Skeletal muscle cell (primary cell): ENCODE measurements around the gene BROX.

Source experiments
- DNase-seq: peaks from one replicate; pipeline ENCODE4 v3.0.0-alpha.2; 2010; ENCODE audit warnings: low read depth
- H3K4me3 ChIP-seq: 2 replicates; pipeline ENCODE4 v1.5.1; 2011; ENCODE audit warnings: low read depth, mild to moderate bottlenecking, control low read depth, low read length, moderate library complexity

BROX gene

DNA sequence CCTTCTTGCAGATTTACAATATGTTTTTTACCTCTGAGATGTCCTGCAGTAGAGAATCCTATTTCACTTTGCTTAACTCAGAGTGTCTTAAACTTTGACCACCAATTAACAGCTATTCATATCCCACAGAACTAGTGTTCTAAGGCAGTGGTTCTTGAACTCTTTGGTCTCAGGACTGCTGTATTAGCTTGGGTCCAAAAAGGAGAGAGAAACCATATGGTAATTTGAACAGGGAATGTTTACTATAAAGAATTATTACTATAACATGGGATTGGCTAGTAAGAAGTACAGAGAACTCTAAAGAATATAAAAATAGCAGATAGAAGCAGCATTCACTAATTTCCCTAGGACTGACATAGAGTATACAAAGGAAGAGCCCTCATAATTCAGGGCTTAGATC is 56.2 kb downstream of the BROX start:
- H3K4me3 ChIP-seq = no peak overlapping the region
- no peak for DNase-seq

DNA sequence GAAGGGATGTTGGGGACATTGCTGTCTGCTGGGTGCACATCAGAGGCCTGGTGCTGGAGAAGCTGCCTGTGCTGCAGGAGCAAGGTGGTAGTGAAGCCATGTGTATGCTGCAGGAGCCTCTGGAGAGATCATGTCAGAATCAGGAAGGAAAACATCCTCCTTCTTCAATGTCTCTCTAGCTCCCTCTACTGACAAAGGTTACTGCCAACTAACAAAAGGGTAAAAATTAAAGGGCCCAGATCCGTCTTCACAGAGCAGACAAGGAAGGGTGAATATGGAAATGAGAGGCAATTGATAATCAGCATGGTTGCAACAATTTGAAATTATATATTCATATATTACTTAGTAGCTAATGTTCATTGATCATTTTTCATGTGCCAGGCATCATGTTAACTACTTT is 56.8 kb downstream of the BROX start:
- H3K4me3 ChIP-seq = no peak overlapping the region
- no peak for DNase-seq

DNA sequence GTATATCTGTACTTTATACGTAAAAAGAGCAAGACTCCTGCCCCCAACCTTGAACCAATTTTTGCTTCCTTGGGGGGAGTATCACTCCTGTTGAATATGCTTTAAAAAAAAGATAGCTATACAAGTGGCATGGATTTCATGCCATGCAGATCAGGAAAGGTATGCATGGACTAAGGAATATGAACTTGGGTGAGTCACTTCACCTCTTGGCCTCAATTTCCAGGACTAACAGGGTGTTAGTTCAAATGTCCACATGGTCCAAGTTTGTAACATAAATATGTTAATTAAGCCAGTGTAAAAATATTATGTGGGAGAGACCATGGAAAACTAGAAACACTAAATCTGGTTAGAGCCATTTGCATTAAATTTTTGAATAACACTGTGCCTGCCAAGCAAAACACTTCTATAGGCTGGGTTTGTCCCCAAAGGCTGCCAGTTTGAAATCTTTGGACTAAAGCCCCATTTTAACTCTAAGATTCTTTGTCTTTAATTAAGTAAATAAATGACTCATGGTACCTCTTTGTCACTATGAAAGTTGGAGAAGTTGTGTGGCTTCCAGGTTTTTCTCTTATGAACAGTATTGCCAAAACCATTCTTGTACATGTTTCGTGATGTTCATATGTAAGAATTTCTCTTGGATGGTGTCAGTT is 57.7 kb downstream of the BROX start:
- no peak overlapping the region for H3K4me3 ChIP-seq
- no peak for DNase-seq

DNA sequence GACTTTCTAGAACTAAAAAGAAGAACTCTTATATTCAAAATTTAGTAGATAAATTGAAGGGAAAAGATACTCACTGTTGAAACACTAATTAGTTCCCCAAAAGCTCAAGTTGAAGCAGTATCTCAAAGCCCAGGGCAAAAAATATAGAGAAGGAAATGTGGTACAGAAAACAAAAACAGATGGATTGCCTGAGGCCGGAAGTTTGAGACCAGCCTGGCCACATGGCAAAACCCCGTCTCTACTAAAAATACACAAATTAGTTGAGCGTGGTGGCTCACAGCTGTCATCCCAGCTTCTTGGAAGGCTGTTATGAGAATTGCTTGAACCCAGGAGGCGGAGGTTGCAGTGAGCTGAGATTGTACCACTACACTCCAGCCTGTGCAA is 60.6 kb downstream of the BROX start:
- DNase-seq = no peak
- H3K4me3 ChIP-seq = no peak overlapping the region

DNA sequence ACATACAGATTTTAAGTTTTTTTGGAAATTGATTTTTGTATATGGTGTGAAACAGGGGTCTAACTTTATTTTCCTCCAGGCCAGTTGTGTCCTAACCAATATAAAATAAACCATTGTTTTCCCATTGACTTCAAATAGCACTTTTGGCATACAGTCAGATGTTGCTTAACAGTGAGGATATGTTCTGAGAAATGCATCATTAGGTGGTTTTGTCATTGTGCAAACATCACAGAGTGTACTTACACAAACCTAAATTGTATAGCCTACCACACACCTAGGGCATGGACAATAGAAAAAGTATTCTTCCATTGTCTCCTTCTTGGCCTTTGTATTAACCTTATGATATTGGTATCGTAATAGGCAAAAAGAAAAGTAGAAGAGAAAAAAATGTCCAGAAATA is 65.1 kb downstream of the BROX start:
- DNase-seq = peak; percentile 87
- no peak overlapping the region for H3K4me3 ChIP-seq

DNA sequence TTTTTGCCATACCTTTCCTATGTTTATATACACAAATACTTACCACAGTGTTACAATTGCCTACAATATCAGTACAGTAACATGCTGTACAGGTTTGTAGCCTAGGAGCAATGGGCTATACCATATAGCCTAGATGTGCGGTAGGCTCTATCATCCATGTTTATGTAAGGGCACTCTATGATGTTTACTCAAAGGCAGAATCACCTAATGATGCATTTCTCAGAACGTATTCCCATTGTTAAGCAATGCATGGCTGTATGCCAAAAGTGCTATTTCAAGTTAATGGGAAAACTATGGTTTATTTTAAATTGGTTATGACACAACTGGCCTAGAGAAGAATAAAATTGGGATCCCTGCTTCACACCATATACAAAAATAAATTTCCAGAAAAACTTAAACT is 65.6 kb downstream of the BROX start:
- no peak overlapping the region for H3K4me3 ChIP-seq
- peak; percentile 73 for DNase-seq

DNA sequence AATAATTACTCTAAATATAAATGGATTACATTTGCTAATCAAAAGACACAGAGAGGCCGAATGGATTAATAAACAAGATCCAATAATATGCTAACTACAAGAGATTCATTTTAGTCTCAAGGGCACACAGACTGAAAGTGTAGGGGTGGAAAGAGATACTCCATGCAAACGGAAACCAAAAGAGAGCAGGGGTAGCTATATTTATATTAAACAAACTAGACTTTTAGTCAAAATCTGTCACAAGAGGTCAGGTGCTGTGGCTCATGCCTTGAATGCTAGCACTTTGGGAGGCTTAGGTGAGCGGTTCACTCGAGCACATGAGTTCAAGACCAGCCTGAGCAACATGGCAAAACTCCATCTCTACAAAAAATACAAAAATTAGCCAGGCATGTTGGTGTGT is 68.9 kb downstream of the BROX start:
- H3K4me3 ChIP-seq = no peak overlapping the region
- no peak for DNase-seq

DNA sequence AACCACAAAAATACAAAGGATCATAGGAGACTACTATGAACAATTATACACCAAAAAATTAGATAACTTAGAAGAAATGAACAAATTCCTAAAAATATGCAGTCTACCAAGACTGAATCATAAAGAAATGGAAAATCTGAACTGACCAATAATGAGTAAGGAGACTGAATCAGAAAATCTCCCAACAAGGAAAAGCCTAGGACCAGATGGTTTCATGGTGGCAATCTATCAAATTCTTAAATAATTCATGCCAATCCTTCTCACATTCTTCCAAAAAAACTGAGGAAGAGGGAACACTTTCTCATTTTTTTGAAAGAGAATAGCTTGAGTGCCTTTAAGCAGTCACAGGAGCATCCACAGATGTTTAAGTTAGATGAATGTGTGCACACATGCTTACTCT is 70.7 kb downstream of the BROX start:
- H3K4me3 ChIP-seq = no peak overlapping the region
- DNase-seq = no peak

DNA sequence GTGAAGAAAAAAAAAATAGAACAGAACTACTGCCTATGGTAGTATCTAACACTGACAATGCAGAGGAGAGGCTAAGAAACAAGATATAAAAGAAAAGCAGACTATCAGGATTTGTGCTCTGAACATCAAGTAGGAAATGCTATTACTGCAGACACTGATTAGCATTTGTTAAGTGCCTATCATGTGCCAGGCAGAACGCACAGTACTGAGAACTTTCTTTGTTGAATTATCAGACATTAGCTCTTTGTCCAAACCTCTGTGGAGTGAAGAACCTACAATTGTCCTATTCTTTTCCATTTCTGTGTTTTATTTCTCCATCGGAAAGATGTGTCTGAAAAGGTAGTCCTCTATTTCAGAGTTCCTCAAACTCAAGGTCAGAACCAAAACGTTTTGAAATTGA is 72.0 kb downstream of the BROX start:
- DNase-seq = no peak
- H3K4me3 ChIP-seq = no peak overlapping the region
